Common myeloid progenitor, CD34-positive (primary cell): ENCODE results near the gene POLR1H.

ENCODE experiments used
- CTCF ChIA-PET: fragments of 350-600 bp; sonication (Branson Sonifier 250); formaldehyde crosslinking; loops from one replicate; lab custom pipeline; 2021; ENCODE audit warnings: antibody characterized with exemption; lab: Charles Lee
- POLR2A ChIA-PET: fragments of 350-600 bp; sonication (Branson Sonifier 250); formaldehyde crosslinking; loops from one replicate; lab custom pipeline; 2021; ENCODE audit warnings: antibody characterized with exemption; lab: Charles Lee
- DNase-seq, 3 donors: peaks; one replicate each; pipeline versions ENCODE4 v3.0.0 to v3.0.0-alpha.2; 2013
- H3K27ac ChIP-seq, 2 experiments: 1 replicate in 1 of 2; 2 replicates in 1 of 2; pipeline ENCODE4 v1.7.0; 2013; ENCODE audit warnings: inconsistent platforms in 2 of 2, low read length in 2 of 2, mild to moderate bottlenecking in 2 of 2, low read depth in 1 of 2, moderate library complexity in 1 of 2; ENCODE audit not compliant: severe bottlenecking in 2 of 2, insufficient read depth in 1 of 2, poor library complexity in 1 of 2
- H3K27me3 ChIP-seq, 5 experiments: replicated peaks in 2 of 5; 1 replicate in 3 of 5; 2 replicates in 2 of 5; pipeline versions ENCODE4 v1.6.1 to v1.7.0; 2013; ENCODE audit warnings: low read length in 4 of 5, mild to moderate bottlenecking in 2 of 5, moderate library complexity in 2 of 5, inconsistent platforms in 1 of 5; ENCODE audit not compliant: insufficient read depth in 5 of 5, control insufficient read depth in 4 of 5
- H3K36me3 ChIP-seq, 4 experiments: 1 replicate in 2 of 4; 2 replicates in 2 of 4; pipeline versions ENCODE4 v1.6.1 to v1.7.0; 2013; ENCODE audit warnings: low read length in 3 of 4, control low read depth in 1 of 4, mild to moderate bottlenecking in 1 of 4; ENCODE audit not compliant: control insufficient read depth in 4 of 4, insufficient read depth in 4 of 4
- H3K4me1 ChIP-seq, 4 experiments: 1 replicate in 3 of 4; 2 replicates in 1 of 4; pipeline versions ENCODE4 v1.6.1 to v1.7.1; 2013; ENCODE audit warnings: low read length in 3 of 4, mild to moderate bottlenecking in 3 of 4, control low read depth in 1 of 4, inconsistent platforms in 1 of 4, moderate library complexity in 1 of 4; ENCODE audit not compliant: control insufficient read depth in 4 of 4, insufficient read depth in 4 of 4; ENCODE audit errors: control extremely low read depth in 1 of 4
- H3K4me3 ChIP-seq, 7 experiments: 1 replicate in 4 of 7; 2 replicates in 3 of 7; pipeline versions ENCODE4 v1.5.1 to v1.7.0; 2013; ENCODE audit warnings: mild to moderate bottlenecking in 7 of 7, low read length in 6 of 7, moderate library complexity in 6 of 7, inconsistent platforms in 2 of 7, low read depth in 2 of 7, control low read depth in 1 of 7; ENCODE audit not compliant: insufficient read depth in 4 of 7, control insufficient read depth in 1 of 7; ENCODE audit errors: extremely low read depth in 1 of 7
- H3K9me3 ChIP-seq, 5 experiments: 1 replicate in 4 of 5; 2 replicates in 1 of 5; pipeline versions ENCODE4 v1.6.1 to v1.7.1; 2013; ENCODE audit warnings: low read length in 4 of 5, mild to moderate bottlenecking in 2 of 5, inconsistent platforms in 1 of 5, low read depth in 1 of 5, moderate library complexity in 1 of 5; ENCODE audit not compliant: control insufficient read depth in 4 of 5, insufficient read depth in 2 of 5; ENCODE audit errors: control extremely low read depth in 1 of 5
- WGBS: methylation state at CpG from one replicate; pipeline ENCODE4 v1.1.5; 2013; ENCODE audit not compliant: insufficient coverage; 5-methylcytosine and 5-hydroxymethylcytosine counted together

The POLR1H gene

DNA sequence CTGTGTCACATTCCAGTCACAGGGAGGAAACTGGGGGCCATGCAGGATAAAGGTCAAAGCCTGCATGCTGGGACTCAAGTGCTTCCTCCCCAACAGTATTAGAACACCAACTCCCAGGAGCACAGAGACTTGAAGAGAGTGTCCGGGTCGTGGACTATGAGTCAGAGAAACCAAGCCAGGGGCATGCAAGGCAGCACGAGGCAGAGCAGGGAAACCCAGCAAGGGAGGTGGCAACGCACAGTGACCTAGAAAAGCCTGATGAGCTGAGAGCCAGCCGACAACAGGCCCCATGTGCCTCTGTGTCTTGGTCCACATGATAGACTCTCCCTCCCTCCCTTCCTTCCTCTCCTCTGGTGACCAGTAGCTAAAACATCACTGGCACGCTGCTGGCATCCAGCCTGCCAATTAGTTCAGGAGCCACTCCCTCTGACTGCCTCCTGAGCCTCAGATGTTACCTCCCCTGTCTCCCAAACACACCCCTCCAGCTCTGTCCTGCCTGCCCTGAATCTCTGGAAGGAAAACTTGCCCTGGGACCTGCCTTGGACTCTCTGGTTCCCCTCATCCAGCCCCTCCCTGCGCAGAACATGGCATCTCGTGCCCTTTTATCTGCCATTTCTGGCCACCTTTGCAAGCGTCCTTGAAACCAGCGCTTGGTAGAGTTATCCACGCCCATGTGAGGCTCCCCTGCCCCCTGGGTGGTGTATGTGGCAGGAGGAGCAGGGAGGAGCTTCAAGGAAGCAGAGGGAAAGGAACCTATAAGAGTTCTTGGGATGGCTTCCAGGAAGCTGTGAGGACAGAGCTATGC is 30.7 kb downstream of the POLR1H start:
- H3K36me3 ChIP-seq: no peaks in the 10 kb centered on the region
- H3K4me1 ChIP-seq: no peaks in the 10 kb centered on the region
- ChIA-PET CTCF (interaction anchor here (1.5 to 4.2 kb wide), 2 partner anchors 11 kb away, joined by 5 to 17 read pairs; no protein-coding TSS in a partner anchor), POLR2A (no interaction called here)
- 88% methylated on average over 10 of the region's 11 CpGs for WGBS
- H3K9me3 ChIP-seq: no peaks in the 10 kb centered on the region
- DNase-seq: no peak
- no peak overlapping the region for H3K4me3 ChIP-seq
- no peak overlapping the region for H3K27ac ChIP-seq
- H3K27me3 ChIP-seq: peaks cover 2 to 70% (median 28%) of the 10 kb centered on the region in 5 experiments

DNA sequence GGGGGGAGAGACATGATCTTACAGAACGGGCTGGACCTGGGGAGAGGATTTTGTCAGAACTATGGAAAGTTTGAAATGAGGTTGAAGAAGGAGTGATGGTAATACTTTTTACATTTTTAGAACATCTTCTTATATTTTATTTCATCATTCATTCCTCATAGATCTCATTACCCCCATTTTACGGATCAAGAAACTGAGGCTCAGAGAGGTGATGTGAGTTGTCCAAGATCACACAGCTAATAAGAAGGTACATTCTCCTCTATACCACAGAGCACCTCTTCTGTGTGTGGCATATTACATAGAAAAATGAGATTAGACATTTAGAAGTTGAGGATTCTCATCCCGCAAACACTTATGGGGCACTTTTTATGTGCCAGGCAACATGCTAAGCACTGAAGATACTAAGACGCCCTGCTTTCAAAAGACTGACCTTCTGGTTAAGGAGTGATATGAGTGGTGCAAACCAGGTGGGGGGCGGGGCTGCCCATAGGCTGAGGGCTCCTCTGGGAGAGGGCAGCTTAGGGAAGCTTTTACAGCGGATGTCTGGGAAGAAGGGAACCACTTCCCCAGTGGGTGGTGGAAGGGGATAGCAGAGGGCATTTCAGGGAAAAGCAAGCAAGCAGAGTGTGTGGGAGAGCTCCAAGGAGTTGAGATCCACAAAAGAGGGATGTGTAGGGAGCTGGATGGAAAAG is 31.9 kb downstream of the POLR1H start:
- Histone ChIP-seq H3K27ac (no peak overlapping the region), H3K27me3 (peaks cover 0 to 80% (median 24%) of the 10 kb centered on the region in 5 experiments), H3K4me1 (no peaks in the 10 kb centered on the region), H3K9me3 (no peaks in the 10 kb centered on the region), H3K36me3 (no peaks in the 10 kb centered on the region), H3K4me3 (no peak overlapping the region)
- POLR2A ChIA-PET: no interaction called here
- no peak for DNase-seq
- 58% methylated on average over 2 of the region's 6 CpGs for WGBS
- CTCF ChIA-PET: interaction anchor here (1.9 to 4.2 kb wide), 2 partner anchors 10 to 40 kb away, joined by 6 to 17 read pairs; no protein-coding TSS in a partner anchor

- WGBS: 32% methylated on average over 3 of the region's 5 CpGs
- peaks cover 0 to 85% (median 20%) of the 10 kb centered on the region in 5 experiments for H3K27me3 ChIP-seq
- H3K27ac ChIP-seq: no peak overlapping the region
- no peak for DNase-seq
- no peak overlapping the region for H3K4me3 ChIP-seq
- no peaks in the 10 kb centered on the region for H3K4me1 ChIP-seq
- H3K36me3 ChIP-seq: no peaks in the 10 kb centered on the region
- no peaks in the 10 kb centered on the region for H3K9me3 ChIP-seq
- CTCF ChIA-PET: interaction anchor here (1.9 to 4.2 kb wide), 2 partner anchors 9 to 39 kb away, joined by 6 to 17 read pairs; no protein-coding TSS in a partner anchor
- POLR2A ChIA-PET: no interaction called here
These were observed 33.0 kb downstream of the POLR1H start for GRCh38 chr6:30093951-30094661.

DNA sequence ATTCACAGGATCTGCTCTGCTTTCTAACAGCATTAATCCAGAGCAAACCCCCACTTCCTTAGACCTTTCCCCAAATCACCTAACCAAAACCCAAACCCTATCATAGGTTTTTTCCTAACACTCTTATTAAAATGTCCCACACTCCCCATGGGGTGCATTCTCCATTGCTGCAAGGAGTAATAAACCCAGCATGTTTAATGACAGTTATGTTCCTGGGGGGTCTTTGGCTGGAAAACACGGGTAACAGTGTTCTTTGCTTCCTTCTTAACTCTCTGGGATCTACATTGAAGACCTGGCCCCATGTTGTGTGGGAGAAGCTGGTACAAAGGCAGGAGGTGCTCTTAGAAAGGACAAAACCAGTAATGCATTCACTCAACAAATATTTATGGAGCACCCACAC is 35.8 kb downstream of the POLR1H start:
- Histone ChIP-seq H3K4me1 (peaks cover 9 to 18% (median 17%) of the 10 kb centered on the region in 4 experiments), H3K36me3 (no peaks in the 10 kb centered on the region), H3K9me3 (no peaks in the 10 kb centered on the region), H3K27ac (no peak overlapping the region), H3K27me3 (peaks cover 0 to 87% (median 39%) of the 10 kb centered on the region in 5 experiments), H3K4me3 (no peak overlapping the region)
- ChIA-PET POLR2A (interaction anchor here (0.6 kb wide), 1 partner anchor 209 kb away, joined by 4 read pairs; no protein-coding TSS in a partner anchor), CTCF (interaction anchor here (1.0 to 2.1 kb wide), 2 partner anchors 10 to 45 kb away, joined by 3 to 8 read pairs; no protein-coding TSS in a partner anchor)
- DNase-seq: no peak
- WGBS: 67% methylated on average over 1 of the region's 1 CpG

DNA sequence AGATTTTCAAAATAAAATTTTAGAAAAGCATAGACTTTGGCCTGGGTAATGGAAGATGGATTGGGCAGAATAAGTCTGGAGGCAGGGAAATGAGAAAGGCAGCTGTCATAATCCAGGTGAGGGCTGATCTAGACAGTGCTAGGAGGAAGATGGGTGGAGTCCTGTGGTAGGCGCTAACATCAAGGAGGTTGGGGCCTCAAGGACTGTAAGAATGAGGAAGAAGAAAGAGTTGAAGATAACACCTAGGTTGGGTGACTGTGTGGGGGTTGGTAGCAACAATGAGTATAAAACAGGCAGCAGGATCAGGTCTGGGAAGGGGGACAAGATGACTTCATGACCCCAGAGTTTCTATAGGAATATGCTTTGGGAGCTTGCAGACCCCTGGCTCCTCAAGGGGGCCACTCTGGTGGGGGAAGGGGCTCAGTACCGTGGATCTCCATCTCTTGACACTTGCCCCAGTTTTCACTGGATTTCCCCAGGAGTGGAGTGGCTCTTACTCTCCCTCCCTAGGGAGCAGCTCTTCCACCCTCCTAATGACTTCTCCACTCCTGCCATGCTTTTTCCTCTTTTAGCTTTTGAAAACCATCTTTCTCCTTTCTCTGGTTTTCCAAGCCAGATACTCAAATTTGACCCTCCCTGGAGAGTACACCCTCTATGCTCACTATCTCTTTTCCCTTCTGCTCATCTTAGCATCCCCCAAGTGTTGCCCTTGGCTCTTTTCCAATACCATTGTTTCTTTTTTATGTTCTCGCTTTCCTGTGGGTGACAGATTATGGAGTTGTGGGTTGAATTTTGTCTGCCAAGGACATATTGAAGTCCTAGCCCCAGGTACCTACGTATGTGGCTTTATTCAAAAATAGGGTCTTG is 37.1 kb downstream of the POLR1H start:
- 50% methylated on average over 2 of the region's 4 CpGs for WGBS

DNA sequence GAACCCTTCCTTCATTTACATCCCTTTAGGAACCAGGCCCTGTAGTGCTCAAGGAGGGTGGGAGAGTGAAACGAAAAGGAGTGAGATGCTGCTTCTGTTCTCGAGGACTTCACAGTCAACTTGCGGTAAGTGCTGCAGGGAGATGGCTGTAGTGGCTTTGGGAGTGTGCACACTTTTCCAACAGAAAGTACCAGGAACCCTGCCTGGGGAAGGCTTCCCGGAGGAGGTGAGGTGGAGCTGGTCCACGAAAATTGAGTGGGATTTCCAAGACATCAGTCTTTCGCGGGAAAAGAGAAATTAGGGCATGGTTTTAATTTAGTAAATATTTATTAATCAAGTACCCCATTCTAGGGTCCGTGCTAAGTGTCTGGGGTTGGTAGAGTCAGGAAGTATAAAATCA is 39.1 kb downstream of the POLR1H start:
- 46% methylated on average over 4 of the region's 8 CpGs for WGBS
- POLR2A ChIA-PET: no interaction called here
- H3K27me3 ChIP-seq: peaks cover 4 to 80% (median 44%) of the 10 kb centered on the region in 5 experiments
- peaks cover 9 to 36% (median 35%) of the 10 kb centered on the region in 4 experiments for H3K4me1 ChIP-seq
- H3K36me3 ChIP-seq: no peaks in the 10 kb centered on the region
- H3K4me3 ChIP-seq: peak overlapping the region in 4 of 7 experiments; percentile 15 to 58 (median 52)
- no peak overlapping the region for H3K27ac ChIP-seq
- CTCF ChIA-PET: no interaction called here
- H3K9me3 ChIP-seq: no peaks in the 10 kb centered on the region
- DNase-seq: no peak

More for the DNA sequence above, 37.1 kb downstream of the POLR1H start:
- Histone ChIP-seq H3K9me3 (no peaks in the 10 kb centered on the region), H3K36me3 (no peaks in the 10 kb centered on the region), H3K27me3 (peaks cover 0 to 81% (median 40%) of the 10 kb centered on the region in 5 experiments), H3K4me1 (peaks cover 9 to 29% (median 27%) of the 10 kb centered on the region in 4 experiments), H3K4me3 (no peak overlapping the region), H3K27ac (no peak overlapping the region)
- peak in 2 of 3 donors; percentile 35 to 46 for DNase-seq
- CTCF ChIA-PET: interaction anchor here (1.0 to 1.2 kb wide), 2 partner anchors 9 to 22 kb away, joined by 3 read pairs; no protein-coding TSS in a partner anchor
- POLR2A ChIA-PET: interaction anchor here (1.6 kb wide), 1 partner anchor 31 kb away, joined by 4 read pairs; the partner anchor contains the start of gene PPP1R11
